ENCODE results near the gene AMFR. TPM values are rescaled to one million over a fixed set of nuclear protein-coding genes. Genes with fewer than 3 reads are reported as not detected.

Gene AMFR
- 100 to 1,000 TPM; 104 to 117 (median 112) TPM for total RNA-seq (2021; fragmentation: NEBNext Ultra II Directional; extraction: Animal tissue kit (Norgen Biotek cat#: 25700))
- long read RNA-seq, transcript AMFR-201 (14 exons, 3,600 nt), result major isoform, 15 of 49 reads
- long read RNA-seq, partial matches to known transcripts, result 8 of 49 reads
- long read RNA-seq, other reads (novel, unspliced or antisense), result 18 of 49 reads

DNA sequence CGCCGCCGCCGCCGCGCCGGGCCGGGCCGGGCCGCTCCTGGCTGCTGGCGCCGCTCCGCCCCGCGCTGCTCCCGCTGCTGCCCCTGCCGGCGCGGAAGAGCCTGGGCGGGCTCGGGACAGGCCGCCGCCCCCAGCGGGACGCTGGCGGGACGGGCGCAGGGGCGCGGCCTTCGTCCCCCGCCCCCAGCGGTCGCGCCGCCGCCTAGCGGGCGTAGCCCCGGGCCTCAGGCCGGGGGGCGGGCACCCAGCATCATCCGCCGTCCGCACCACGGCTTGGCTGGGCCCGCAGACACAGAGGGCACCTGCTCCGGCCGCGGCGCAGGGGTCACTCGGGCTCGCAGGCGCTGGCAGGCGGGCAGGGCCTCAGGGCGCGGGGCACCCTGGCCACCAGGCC is at the start of gene AMFR:
Gene AMFR (minus strand): TSS at position 107 of the 394 bp plus-strand sequence. CDS start 218 bp downstream, outside the sequence.
- no peaks in the 10 kb centered on the region for H3K27me3 Mint-ChIP-seq (ENCODE audit: insufficient read depth)
- H3K27ac Mint-ChIP-seq, result peak within 1 kb of the TSS; percentile 84
- peak; percentile 54 for DNase-seq
- H3K4me1 Mint-ChIP-seq (ENCODE audit: low read depth), result peaks cover 40% of the 10 kb centered on the region
- TF ChIP-seq CTCF (IDR thresholded peaks at IDR 0.05), result peak; percentile 69
- H3K4me3 Mint-ChIP-seq, result peak within 1 kb of the TSS; percentile 94
- H3K36me3 Mint-ChIP-seq (ENCODE audit: low read depth), result peaks cover 2% of the 10 kb centered on the region
- H3K9me3 Mint-ChIP-seq, result no peaks in the 10 kb centered on the region

GRCh38 chr16:56470666-56471065 is 45.3 kb upstream of the AMFR start:
- Mint-ChIP-seq H3K4me3 (no peak overlapping the region), H3K27ac (no peak overlapping the region), H3K4me1 (ENCODE audit: low read depth) (no peaks in the 10 kb centered on the region), H3K27me3 (ENCODE audit: insufficient read depth) (no peaks in the 10 kb centered on the region), H3K9me3 (no peaks in the 10 kb centered on the region), H3K36me3 (ENCODE audit: low read depth) (peaks cover 34% of the 10 kb centered on the region)
- no peak for DNase-seq
- TF ChIP-seq CTCF (IDR thresholded peaks at IDR 0.05), result no peak

GRCh38 chr16:56470232-56470631 is 44.9 kb upstream of the AMFR start:
- Mint-ChIP-seq H3K9me3 (no peaks in the 10 kb centered on the region), H3K27me3 (ENCODE audit: insufficient read depth) (no peaks in the 10 kb centered on the region), H3K27ac (no peak overlapping the region), H3K4me1 (ENCODE audit: low read depth) (no peaks in the 10 kb centered on the region), H3K4me3 (no peak overlapping the region), H3K36me3 (ENCODE audit: low read depth) (peaks cover 29% of the 10 kb centered on the region)
- TF ChIP-seq CTCF (IDR thresholded peaks at IDR 0.05), result no peak
- DNase-seq, result no peak

DNA sequence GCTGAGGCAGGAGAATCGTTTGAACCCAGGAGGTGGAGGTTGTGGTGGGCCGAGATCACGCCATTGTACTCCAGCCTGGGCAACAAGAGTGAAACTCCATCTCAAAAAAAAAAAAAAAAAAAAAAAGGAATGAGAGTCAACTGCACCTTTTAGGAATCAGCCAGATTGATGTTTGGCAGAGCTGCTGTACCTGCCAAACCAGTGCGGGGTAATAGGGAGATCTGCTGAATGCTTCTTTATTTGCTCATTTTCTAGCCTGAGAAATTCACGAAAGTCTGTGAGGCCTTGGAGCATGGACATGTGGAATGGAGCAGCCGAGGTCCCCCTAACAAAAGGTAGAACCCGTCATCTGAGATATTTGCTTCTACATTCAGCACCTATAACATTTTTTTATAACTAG is 44.4 kb upstream of the AMFR start:
- Mint-ChIP-seq H3K4me3 (no peak overlapping the region), H3K9me3 (no peaks in the 10 kb centered on the region)

GRCh38 chr16:56468800-56469199 is 43.5 kb upstream of the AMFR start:
- Mint-ChIP-seq H3K4me3 (no peak overlapping the region), H3K4me1 (ENCODE audit: low read depth) (no peaks in the 10 kb centered on the region), H3K36me3 (ENCODE audit: low read depth) (peaks cover 36% of the 10 kb centered on the region), H3K27me3 (ENCODE audit: insufficient read depth) (no peaks in the 10 kb centered on the region), H3K9me3 (no peaks in the 10 kb centered on the region), H3K27ac (no peak overlapping the region)
- DNase-seq, result no peak
- no peak for TF ChIP-seq CTCF (IDR thresholded peaks at IDR 0.05)

More for the DNA sequence above, 44.4 kb upstream of the AMFR start:
- no peak for DNase-seq
- H3K36me3 Mint-ChIP-seq (ENCODE audit: low read depth), result peaks cover 27% of the 10 kb centered on the region
- no peaks in the 10 kb centered on the region for H3K4me1 Mint-ChIP-seq (ENCODE audit: low read depth)
- no peaks in the 10 kb centered on the region for H3K27me3 Mint-ChIP-seq (ENCODE audit: insufficient read depth)
- H3K27ac Mint-ChIP-seq, result no peak overlapping the region
- TF ChIP-seq CTCF (IDR thresholded peaks at IDR 0.05), result no peak
